A673 (cell line): Measurements from ENCODE around the gene OSGIN1. TPM values are rescaled to one million over a fixed set of nuclear protein-coding genes. Genes with fewer than 3 reads are reported as not detected.

Experiments used
- BruUV-seq: library from RNA; stranded (reverse); fragments of 400-500 nt; replicated peaks from 2 replicates; lab custom pipeline; 2021; lab: Mats Ljungman, UMichigan
- CTCF ChIA-PET: fragments of 300-600 bp; sonication (Branson Sonifier 250); formaldehyde crosslinking; loops from one replicate; lab custom pipeline; 2022; ENCODE audit warnings: antibody characterized with exemption; lab: Charles Lee
- POLR2A ChIA-PET: fragments of 300-600 bp; sonication (Branson Sonifier 250); formaldehyde crosslinking; loops from one replicate; lab custom pipeline; 2022; ENCODE audit warnings: antibody characterized with exemption; ENCODE audit not compliant: low non-redundant PET; lab: Charles Lee
- DNase-seq: peaks from one replicate; pipeline ENCODE4 v3.0.0-alpha.2; 2015; ENCODE audit warnings: low spot score
- H3K27ac ChIP-seq: fragments of 200-600 bp; sonication (generic); 2 replicates; pipeline ENCODE4 v1.5.1; 2016; ENCODE audit warnings: mixed run types, low read depth, mild to moderate bottlenecking, mixed read lengths, antibody characterized with exemption, low read length; ENCODE audit not compliant: poor library complexity, severe bottlenecking
- H3K27me3 ChIP-seq: fragments of 200-600 bp; sonication (generic); replicated peaks from 2 replicates; pipeline ENCODE4 v1.6.1; 2017; ENCODE audit warnings: mixed run types, low read depth, mild to moderate bottlenecking, mixed read lengths, antibody characterized with exemption, low read length; ENCODE audit not compliant: insufficient read depth, poor library complexity
- H3K36me3 ChIP-seq: fragments of 200-600 bp; sonication (generic); 2 replicates; pipeline ENCODE4 v1.6.1; 2016; ENCODE audit warnings: mixed run types, mild to moderate bottlenecking, mixed read lengths, antibody characterized with exemption, low read length; ENCODE audit not compliant: insufficient read depth, poor library complexity, severe bottlenecking
- H3K4me1 ChIP-seq: fragments of 200-600 bp; sonication (generic); 2 replicates; pipeline ENCODE4 v1.6.1; 2017; ENCODE audit warnings: mixed run types, mild to moderate bottlenecking, mixed read lengths, antibody characterized with exemption, low read length; ENCODE audit not compliant: insufficient read depth, poor library complexity, severe bottlenecking
- H3K4me3 ChIP-seq: fragments of 200-600 bp; sonication (generic); 2 replicates; pipeline ENCODE4 v1.5.1; 2016; ENCODE audit warnings: low read depth, mixed run types, mild to moderate bottlenecking, mixed read lengths, low read length; ENCODE audit not compliant: poor library complexity, severe bottlenecking
- H3K9me3 ChIP-seq: fragments of 200-600 bp; sonication (generic); 2 replicates; pipeline ENCODE4 v1.6.1; 2016; ENCODE audit warnings: mixed run types, low read depth, mild to moderate bottlenecking, mixed read lengths, antibody characterized with exemption, low read length; ENCODE audit not compliant: poor library complexity, severe bottlenecking
- EZH2 ChIP-seq: fragments of 200-600 bp; sonication (generic); IDR thresholded peaks from 2 replicates; pipeline ENCODE4 v1.6.1; 2017; ENCODE audit warnings: borderline replicate concordance, low read depth, mild to moderate bottlenecking, mixed read lengths, antibody characterized with exemption, low read length; ENCODE audit not compliant: poor library complexity, severe bottlenecking
- intact Hi-C: fragments of 100-400 bp; cut with micrococcal nuclease; formaldehyde crosslinking; loops from one replicate; pipeline ENCODE4 v1.10.0; 2022; ENCODE audit not compliant: unreplicated experiment
- total RNA-seq: library from RNA; stranded (reverse); gene quantifications from 2 replicates; pipeline ENCODE4 v1.2.3, GENCODE V29; 2021
- TF ChIP-seq, protein P1 (sequence below): fragments of 300-800, 200-600 bp; sonication (generic); conservative IDR thresholded peaks from 2 replicates; pipeline ENCODE4 v1.5.1; 2017; ENCODE audit warnings: low read depth, mild to moderate bottlenecking, antibody characterized with exemption, low read length, moderate library complexity, mixed read lengths

Gene OSGIN1
- total RNA-seq, 1 experiment from 2014 or later = 2.4 TPM

DNA sequence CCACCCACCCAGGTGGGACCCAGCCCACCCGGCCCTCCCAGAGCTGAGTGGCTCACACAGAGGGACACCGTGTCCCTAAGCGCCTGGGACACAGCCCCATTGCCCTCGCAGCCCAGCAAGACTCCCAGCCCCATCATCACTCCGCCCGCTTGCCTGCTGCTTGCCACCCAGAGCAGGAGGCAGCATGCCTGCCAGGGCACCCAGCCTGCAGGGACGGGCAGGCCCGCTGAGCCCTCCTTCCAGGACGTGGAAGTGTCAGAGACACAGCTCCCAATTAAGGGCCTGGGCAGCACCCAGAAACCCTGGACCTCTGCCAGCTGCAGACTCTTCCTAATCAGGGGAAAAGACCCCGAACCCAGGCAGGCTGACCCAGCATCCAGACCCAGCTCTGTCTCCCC lies 17.2 kb upstream of the OSGIN1 start:
- TF ChIP-seq, protein P1, sequence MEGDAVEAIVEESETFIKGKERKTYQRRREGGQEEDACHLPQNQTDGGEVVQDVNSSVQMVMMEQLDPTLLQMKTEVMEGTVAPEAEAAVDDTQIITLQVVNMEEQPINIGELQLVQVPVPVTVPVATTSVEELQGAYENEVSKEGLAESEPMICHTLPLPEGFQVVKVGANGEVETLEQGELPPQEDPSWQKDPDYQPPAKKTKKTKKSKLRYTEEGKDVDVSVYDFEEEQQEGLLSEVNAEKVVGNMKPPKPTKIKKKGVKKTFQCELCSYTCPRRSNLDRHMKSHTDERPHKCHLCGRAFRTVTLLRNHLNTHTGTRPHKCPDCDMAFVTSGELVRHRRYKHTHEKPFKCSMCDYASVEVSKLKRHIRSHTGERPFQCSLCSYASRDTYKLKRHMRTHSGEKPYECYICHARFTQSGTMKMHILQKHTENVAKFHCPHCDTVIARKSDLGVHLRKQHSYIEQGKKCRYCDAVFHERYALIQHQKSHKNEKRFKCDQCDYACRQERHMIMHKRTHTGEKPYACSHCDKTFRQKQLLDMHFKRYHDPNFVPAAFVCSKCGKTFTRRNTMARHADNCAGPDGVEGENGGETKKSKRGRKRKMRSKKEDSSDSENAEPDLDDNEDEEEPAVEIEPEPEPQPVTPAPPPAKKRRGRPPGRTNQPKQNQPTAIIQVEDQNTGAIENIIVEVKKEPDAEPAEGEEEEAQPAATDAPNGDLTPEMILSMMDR = no peak
- no peak for TF ChIP-seq EZH2
- Histone ChIP-seq H3K36me3 (no peaks in the 10 kb centered on the region), H3K4me1 (no peaks in the 10 kb centered on the region), H3K4me3 (no peak overlapping the region), H3K27me3 (no peaks in the 10 kb centered on the region), H3K27ac (no peak overlapping the region), H3K9me3 (no peaks in the 10 kb centered on the region)
- no TSS peak for BruUV-seq
- DNase-seq = no peak
- CTCF ChIA-PET = no interaction called here
- intact Hi-C loops = no loop called here
- POLR2A ChIA-PET = no interaction called here

DNA sequence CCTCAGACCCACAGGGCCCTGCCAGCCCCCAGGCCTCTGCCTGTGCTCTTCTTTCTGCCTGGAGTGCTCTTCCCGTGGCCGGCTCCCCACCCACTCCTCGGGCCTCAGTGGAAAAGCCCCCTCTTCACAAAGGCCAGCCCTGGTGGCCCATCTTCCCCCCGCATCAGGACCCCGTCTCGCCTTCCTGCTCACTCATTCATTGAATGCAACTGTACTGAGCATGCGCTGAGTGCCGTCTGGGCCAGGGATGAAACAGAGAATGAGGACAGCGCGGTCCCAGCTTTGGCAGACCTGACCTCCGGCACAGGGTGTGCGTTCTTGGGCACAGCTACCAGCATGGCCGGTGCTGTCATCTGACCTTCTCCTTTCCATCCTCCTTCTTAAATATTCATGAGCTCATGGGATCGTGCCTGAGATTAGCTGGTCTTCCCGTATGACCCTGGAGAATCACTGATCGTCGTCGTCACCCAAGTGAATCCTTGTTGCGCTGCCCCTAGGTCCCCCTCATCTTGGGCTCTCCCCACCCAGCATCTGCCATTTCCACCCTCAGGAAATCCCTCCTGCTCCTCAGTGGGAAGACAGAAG lies 16.4 kb upstream of the OSGIN1 start:
- no peaks in the 10 kb centered on the region for H3K4me1 ChIP-seq
- intact Hi-C loops = no loop called here
- no peaks in the 10 kb centered on the region for H3K27me3 ChIP-seq
- POLR2A ChIA-PET = no interaction called here
- no peak overlapping the region for H3K4me3 ChIP-seq
- no peak for DNase-seq
- no peaks in the 10 kb centered on the region for H3K9me3 ChIP-seq
- CTCF ChIA-PET = no interaction called here
- TF ChIP-seq, protein P1 = no peak
- no peak for TF ChIP-seq EZH2
- H3K27ac ChIP-seq = no peak overlapping the region
- H3K36me3 ChIP-seq = no peaks in the 10 kb centered on the region
- BruUV-seq = no TSS peak

DNA sequence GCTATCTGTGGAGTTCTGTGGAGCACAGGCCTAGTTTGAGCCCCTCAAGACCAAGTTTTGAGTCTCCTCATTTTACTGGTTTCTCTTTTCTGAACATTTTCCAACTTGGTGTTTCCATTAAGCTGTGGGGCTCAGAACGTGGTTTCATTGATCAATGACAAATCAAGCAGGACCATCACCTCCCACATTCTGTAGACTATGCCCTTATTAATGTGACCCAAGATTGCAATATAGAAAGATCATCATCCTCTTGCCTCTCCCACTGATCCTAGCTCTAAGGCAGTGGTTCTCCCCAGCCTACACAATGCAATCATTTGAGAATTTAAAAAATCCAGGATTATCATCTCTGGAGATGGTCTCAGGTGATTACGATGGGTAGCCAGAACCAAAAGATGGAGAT lies 15.8 kb upstream of the OSGIN1 start:
- H3K9me3 ChIP-seq = no peaks in the 10 kb centered on the region
- H3K27ac ChIP-seq = no peak overlapping the region
- H3K36me3 ChIP-seq = no peaks in the 10 kb centered on the region
- ChIA-PET CTCF (no interaction called here), POLR2A (no interaction called here)
- H3K4me1 ChIP-seq = no peaks in the 10 kb centered on the region
- H3K27me3 ChIP-seq = no peaks in the 10 kb centered on the region
- intact Hi-C loops = no loop called here
- no peak overlapping the region for H3K4me3 ChIP-seq
- no peak for DNase-seq
- no TSS peak for BruUV-seq
- no peak for TF ChIP-seq EZH2
